CMK (cell line): ENCODE data around the gene CLEC3A.
"Not testable (repeated sequence)": the region's sequence is repeated elsewhere in the genome, so short reads cannot be mapped to it uniquely, and the experiment has no call there.

Experiments used
- DNase-seq: peaks from one replicate; pipeline ENCODE4 v3.0.0-alpha.2; 2010; ENCODE audit warnings: low read depth

The CLEC3A gene

DNA sequence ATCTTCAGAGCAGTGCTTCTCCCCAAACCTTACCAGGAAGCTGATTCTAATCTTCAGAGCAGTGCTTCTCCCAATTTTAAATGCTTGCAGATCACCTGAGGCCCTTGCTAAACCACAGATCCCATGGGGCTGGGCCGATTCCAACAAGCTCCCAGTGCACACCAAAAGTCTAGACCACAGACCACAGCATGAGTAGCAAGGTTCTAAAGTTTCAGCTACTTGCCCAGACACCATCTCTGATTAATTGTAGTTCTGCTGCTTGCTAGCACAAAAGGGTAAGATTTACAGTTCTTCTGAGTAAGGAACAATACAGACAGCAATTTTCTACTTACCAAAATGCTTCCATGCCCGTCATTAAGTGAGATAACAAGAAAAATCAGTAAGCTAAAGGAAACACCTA lies 12.2 kb downstream of the CLEC3A start:
- DNase-seq = no peak

DNA sequence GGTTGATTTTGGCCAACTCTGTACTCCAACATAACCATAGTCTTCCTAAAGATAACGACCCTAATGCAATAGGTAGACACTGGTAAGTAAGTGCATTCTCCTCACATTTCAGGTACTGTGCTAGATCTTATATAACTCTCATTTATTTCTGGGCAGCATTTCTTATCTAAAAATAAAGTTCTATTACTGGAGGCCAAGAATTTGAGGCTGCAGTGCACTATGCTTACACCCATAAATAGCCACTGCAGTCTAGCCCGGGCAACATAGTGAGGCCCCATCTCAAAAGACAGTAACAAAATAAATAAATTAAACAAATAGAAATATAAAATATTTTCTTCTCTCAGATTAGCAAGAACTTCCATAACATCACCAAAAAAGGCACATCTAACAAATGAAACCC lies 12.7 kb downstream of the CLEC3A start:
- no peak for DNase-seq

- no peak for DNase-seq
Observed at GRCh38 chr16:78040396-78040795, 18.0 kb downstream of the CLEC3A start.

DNA sequence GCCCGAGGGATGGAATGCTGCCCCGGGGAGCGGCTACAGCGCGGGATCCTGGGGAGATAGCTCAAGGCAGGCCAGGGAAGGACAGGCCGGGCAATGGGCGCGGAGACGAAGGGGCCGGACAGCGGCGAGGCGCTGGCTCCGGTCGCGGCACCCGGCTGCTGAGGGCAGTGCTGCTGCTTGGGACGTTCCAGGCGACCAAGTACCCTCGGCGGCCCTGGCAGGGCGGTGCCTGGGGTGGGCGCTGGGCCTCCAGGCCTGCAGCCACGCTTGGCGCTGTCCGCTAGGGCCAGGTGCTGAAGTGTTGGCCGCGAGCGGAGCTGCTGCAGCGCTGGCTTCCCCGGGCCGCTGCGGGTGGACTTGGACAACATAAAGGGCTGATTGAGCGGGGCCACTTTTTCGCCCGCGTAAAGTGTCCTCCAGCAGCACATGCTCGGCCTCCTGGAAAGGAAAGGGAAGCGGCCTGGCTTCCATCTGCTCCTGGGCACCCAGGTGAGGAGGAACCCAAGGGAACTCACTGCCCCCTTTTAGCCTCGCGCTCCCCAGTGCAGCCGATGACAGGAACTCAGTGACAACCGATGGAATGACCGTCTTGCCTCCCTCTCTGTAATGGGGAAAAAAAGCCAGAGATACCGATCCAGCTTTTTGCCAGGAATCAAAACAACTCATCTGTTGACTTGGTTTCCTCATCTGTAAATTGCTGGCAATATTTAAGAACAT lies 23.7 kb downstream of the CLEC3A start:
- no peak for DNase-seq

DNA sequence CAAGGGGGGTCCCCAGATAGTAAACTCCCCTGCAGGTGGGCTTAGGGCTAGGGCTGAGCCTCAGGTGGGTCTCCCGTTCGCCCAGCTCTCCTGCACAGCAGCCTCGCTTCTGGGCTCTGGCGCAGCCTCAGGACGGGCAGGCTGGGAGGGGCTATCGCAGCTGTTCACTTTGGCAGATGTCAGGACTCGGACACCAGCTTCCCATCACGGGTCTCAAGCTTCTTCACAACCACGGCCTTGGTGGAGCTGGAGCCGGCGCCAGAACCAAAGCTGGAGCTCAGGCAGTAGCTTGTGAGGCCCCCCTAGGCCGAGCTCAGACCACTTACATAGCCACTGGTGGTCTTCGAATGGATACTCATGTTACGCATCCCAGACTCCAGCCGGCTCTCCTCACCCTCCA lies 26.0 kb downstream of the CLEC3A start:
- no peak for DNase-seq

DNA sequence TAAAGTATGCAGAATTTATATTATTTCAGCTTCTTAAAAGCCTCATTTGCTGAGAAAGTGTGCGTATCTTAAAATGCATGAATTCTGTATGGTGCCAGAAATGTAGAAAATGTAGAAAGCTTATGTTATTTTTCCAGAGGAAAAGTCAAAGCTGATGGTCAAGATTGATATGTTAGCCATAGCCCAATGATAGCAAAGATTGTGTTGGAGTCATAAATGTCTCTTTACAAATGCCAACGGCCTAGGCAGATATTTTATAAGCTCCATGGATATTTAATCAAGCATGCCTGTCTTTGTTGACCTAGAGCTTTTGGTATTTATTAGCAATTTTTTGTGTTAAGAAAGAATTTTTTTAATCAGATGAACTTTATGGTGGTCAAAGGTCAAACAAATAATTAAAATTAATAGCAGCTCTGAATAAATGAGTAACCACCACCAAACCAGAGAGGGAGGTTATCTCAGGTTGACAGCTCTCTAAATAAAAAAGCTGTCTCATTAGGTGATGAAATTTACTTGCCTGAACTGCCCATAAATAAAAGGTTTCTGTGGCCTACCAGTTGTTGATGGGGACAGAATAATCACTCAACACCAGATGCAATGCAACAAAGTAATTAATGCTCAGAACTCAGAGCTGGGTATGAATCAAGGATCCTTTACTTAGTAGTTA lies 28.5 kb downstream of the CLEC3A start:
- DNase-seq = no peak

DNA sequence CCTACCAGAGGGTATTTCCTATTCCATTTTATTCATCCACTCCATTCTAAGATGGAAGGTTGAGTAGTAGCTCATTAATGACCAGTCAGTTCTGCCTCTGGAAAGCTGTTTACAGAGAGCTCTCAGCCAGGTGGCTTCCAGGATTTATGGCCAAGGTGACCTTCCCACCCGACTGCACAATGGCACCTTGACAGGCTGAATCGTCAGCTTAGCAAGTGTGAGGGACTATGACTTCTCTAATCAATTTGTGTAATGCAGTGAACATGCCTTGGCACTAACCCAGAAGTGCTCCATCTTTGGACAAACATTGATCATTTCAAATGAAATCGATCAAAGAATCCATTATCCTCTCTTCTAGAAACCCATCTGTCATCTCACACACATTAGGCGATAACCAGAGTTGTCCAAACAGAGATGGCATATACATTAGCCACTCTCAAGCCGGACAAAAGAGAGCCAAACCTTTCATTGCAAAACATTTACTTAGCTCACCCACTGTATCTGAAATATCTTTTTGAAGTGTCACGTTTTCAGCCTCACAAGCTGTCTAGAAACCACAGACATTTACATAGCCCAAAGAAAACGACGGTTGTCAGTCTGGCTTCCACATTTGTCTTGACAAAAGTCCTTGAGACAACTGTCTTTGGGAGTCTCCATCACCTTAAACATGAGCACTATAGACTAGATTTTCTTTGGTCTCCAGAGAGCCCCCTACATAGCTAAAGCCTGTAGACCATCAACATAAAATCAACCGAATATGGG lies 35.6 kb downstream of the CLEC3A start:
- DNase-seq = no peak

GRCh38 chr16:78059806-78060205 lies 37.5 kb downstream of the CLEC3A start:
- DNase-seq = not testable (repeated sequence)

- no peak for DNase-seq
Observed at GRCh38 chr16:78060295-78060694, 37.9 kb downstream of the CLEC3A start.

DNA sequence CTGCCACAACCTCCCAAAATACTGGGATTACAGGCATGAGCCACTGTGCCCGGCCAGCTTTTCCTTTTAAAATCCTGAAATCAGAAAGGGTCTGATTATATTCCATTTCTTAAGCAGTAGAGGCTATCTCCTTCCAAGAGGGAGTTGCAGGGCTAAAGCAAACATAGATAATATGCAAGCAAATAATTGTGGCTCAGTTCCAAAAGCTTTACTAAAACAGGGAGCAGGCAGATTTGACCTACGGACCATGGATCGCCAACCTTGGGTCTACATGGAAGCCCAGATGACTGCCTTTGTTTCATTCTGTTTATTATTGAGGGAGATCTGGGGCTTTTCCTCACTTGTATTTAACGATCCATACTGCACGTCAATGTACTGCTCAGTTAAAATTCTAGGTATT lies 38.5 kb downstream of the CLEC3A start:
- no peak for DNase-seq

DNA sequence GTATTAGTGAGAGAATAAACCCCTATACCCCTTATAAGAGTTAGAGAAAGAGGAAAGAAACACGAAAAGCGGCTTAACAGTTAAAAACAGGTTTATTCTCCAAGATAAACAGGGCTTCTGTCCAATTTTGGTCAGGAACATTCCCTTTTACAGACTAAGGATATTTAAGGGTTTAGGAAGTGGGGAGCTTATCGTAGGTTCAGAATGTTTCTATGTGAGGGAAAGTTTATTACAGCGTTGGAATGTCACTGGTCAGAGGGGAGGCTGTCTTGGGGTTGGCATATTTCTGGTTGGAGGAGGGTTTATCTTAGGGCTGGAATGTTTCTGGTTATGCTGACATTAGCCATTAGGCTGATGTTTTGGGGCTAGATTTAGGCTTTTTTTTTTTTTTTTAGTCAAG lies 43.0 kb downstream of the CLEC3A start:
- no peak for DNase-seq

DNA sequence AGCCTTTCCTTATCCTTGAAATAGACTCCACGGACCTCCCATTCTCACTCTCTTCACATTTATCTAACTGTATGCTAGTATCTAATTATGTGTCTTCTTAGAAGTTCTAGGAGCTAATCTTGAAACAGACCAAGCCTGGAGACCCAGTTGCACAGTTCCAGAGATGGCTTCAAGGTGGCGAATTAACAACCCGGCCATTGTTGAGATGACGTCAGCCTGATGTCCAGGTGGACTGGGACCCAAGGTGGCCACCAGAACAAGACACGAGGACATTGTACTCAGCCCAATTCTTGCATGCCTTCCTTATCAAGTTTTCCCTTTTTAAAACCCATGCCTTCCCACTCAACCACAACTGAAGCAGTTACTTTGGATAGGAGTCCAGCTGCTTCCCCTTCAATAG lies 47.6 kb downstream of the CLEC3A start:
- no peak for DNase-seq

DNA sequence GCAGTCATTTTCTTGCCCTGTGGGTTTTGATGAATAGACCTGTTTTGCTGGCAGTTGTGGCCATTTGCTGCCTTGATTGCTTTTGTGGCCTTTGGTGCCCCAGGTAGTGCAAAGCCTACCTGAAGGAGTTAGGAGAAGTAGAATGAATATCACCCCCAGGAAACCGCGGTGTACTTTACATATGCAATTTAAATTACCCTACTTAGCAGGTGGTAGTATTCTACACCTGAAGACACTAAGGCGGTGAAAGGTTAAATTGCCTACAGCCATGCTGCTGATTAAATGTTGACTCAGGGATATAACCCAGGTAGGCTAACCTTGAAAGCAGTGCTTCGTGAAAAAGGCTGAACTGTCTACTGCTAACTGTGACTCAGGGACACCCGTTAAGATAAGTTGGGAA lies 49.9 kb downstream of the CLEC3A start:
- DNase-seq = no peak

DNA sequence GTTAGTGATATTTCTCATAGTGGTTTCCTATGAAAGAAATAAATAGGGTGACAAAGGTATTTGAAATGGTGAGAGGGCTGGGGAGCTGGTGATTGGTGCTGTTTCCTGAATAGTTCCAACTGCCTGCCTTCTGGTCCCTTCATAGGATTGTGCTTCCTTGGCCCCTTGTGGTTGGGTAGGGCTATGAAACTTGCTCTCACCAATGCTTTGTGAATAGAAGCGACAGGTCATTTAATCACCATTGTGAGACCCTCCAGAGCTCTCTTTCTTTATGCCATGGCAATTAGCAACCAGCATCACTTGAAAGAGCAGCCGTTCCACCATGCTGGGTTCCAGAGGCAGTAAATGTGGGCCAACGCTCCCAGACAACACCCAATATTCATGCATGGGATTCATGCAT lies 53.5 kb downstream of the CLEC3A start:
- DNase-seq = no peak

- DNase-seq = no peak
Observed at GRCh38 chr16:78081341-78081740, 59.0 kb downstream of the CLEC3A start.
